Measurements from ENCODE around the gene PAX6. TPM values are rescaled to one million over a fixed set of nuclear protein-coding genes. Genes with fewer than 3 reads are reported as not detected.

Gene PAX6
- total RNA-seq, 1 donor from 2014 or later, result 0.32 TPM

DNA sequence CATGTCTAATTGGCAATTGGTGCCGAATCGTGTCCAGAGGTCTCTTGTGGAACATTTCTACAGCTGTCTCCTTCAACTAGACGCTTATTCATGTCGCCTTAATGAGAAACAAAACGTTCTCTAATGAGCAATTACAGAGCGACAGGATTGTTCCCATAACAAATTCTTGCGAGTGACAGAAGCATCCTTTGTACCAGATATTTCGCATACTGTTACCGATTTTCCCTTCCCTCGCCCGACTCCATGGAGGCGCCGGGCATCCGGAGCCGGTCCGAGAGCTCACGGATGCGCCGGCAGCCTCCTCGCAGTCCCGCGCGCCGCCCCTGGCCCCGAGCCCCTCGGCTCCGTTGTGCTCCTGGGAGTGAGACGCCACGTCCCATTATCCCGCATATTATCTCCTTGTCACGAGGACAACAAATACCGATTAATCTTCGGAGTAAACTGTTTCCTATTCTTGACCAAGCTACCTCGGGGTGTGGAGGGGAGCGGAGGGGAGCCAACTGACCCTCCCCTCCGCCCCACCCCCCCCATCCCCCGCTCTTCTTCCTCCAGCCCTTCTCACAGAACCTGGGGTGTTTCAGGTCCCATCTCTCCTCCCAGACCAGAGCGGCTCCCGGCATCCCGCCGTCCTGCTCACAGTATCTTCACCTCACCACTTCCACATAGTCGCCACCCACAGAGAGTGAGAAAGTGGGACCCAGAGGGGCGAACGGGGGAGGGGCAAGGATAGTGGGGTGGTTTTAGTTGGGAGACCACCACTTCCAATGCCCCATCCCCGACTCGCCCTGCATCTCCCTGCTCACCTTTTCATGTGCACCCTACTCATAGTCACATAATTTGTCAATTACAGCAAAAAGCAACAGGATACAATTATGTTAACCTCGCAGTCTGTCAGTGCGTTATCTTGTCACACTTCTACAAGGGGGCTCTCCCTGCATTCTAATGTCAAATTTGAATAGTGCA lies 11.4 kb downstream of the PAX6 start:
- DNase-seq (ENCODE audit: low spot score), result no peak

DNA sequence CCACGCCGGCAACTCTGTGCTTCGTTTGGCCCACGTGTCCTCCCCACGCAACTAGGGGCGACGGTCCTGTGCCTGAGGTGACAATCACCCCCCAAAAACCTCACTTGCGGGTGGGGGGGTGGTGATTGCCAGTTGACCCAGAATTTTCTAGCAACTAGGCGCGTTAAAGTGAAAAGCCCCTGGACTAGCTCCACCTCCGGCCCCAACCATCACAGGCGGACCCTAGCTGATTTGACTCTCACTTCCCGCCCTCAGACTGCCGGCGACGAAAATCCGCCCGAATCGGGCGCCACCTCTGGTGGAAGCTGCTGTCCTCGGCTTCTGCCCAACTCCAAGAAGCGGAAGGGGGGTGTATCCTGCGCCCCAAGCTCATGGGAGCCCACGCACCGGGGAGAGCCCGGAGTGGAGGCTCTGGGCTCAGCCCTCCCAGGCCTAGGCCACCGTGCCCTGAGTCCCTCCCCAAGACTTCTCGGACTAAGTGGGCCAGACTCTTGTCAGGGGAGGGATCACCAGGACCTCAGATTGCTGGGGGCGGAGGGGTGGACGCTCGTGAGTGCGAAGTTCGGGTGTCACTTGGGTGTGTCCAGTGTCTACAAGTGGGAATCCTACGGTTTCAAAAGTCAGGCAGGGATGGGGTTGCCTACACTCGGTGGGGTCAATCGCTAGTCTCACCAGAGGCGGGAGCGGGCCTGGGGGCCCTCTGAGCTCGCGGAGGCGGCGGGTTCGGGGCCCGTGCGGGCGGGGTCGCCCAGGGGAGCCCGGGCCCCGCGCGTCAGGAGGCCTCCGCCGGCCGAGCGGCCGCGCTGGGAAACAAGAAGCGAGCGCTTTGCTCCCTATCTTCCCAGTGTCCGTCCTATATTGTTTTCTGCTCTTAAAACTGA lies 12.3 kb downstream of the PAX6 start:
- no peak for DNase-seq (ENCODE audit: low spot score)

DNA sequence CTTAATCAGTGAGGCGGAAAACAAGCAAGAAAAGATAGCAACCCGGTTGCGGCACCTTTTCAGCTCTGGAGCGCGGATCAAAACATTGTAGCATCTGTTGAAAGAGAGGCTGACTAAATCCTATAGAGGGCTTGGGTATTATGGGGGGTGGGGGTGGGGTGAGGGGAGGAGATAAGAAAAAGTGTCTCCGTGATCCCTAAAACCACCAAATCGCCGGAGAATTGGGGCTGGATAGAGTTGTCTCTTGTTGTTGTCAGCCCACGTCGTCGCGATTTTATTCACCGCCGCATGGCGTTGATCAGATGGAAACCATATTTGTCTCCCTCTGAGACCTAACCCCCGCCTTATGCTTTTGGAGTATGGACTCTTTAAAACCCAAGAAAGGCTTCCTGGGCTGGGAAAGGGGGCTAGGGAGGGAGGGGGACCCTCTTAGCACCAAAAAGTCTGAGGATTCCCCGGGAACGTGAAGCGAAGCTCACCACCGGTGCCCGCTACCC lies 13.0 kb downstream of the PAX6 start:
- DNase-seq (ENCODE audit: low spot score), result no peak

DNA sequence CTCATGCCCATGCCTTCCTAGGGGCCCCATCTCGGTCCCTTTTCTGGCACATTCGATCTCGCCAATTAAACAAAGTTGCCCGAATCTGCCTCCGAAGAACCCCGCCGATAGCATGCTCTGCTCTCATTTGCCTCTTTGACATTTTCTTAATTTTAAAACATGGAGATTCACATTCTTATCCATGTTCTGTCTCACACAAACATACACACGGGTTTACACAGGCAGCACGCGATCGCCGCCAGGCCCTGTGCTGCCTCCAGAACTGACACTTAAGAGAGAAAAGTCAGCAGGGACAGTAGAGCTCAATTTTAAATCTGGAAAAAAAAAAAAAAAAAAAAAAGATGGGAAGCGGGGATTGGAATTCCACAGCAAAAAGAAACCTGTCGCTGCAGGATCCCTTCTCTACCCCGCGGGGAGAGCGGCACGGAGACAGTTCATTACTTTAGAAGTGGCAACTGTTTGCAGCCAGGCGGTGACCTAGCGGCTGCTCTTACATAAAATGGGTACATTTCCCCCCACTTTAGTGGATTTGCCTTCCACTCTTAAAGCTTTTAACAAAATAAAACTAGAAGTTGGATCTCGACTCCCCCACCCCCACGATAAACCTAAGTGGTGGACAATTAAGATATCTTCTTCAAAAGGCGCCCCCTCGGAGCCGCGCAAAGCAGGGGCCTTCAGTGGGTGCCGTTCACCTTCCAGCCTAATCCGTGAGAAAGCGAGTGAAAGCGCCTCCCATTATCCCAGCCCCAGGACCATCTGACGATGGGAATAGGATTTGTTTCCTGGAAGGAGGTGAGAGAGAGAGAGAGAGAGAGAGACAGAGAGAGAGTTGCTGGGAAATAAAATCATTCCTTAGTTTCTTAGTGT lies 13.7 kb downstream of the PAX6 start:
- no peak for DNase-seq (ENCODE audit: low spot score)

GRCh38 chr11:31796499-31797189 lies 14.5 kb downstream of the PAX6 start:
- no peak for DNase-seq (ENCODE audit: low spot score)

- DNase-seq (ENCODE audit: low spot score), result no peak
Observed at GRCh38 chr11:31795706-31796498, 15.2 kb downstream of the PAX6 start.

DNA sequence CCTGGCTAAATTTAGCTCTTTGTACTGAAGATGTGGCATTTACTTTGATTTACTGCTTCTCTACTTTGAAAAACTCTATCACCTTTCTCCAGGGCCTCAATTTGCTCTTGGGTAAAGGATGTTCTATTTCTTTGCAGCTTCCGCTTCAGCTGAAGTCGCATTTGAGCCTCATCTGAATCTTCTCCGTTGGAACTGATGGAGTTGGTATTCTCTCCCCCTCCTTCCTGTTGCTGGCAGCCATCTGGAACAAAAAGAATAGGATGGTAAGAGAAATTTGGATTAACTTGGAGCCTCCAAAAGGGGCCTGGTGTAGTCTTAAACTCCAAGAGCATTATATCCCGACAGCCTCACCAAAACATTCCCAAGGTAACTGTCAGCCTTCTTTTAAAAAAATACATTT lies 16.6 kb downstream of the PAX6 start:
- no peak for DNase-seq (ENCODE audit: low spot score)

GRCh38 chr11:31793264-31793663 lies 17.9 kb downstream of the PAX6 start:
- DNase-seq (ENCODE audit: low spot score), result no peak

- no peak for DNase-seq (ENCODE audit: low spot score)
Observed at GRCh38 chr11:31792456-31792855, 18.7 kb downstream of the PAX6 start.

DNA sequence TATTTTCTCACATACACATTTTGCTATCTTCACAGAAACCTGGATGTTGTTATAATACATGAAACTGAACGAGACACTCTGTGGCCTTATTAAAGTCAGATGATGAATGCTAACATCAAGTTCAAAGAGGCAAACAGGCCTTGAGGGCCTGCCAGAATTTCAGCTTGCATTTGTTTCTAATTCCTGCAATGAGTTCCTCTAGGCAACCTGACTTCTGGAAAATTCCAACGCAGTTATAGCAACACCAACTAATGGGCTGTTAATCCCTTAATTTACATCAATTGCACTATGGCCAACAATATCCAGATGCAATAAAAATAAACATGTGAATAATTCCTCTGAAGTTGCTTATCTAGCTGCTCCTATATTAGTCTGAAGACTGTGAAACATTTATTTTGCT lies 19.1 kb downstream of the PAX6 start:
- DNase-seq (ENCODE audit: low spot score), result no peak

DNA sequence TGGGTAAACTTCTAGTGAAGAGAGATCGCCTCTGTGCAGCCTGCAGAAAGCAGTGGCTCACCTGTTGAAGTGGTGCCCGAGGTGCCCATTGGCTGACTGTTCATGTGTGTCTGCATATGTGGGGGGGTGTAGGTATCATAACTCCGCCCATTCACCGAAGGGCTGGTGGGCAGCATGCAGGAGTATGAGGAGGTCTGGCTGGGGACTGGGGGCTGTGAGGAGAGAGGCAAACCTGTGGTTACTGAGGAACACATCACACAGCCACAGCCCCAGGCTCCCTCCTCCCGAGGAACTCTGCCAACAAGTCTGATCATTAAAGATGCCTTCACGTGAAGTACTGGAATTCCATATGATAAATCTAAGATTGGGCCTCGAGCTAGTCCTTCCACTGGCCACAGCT lies 20.5 kb downstream of the PAX6 start:
- DNase-seq (ENCODE audit: low spot score), result no peak

GRCh38 chr11:31788085-31788484 lies 23.0 kb downstream of the PAX6 start:
- no peak for DNase-seq (ENCODE audit: low spot score)

DNA sequence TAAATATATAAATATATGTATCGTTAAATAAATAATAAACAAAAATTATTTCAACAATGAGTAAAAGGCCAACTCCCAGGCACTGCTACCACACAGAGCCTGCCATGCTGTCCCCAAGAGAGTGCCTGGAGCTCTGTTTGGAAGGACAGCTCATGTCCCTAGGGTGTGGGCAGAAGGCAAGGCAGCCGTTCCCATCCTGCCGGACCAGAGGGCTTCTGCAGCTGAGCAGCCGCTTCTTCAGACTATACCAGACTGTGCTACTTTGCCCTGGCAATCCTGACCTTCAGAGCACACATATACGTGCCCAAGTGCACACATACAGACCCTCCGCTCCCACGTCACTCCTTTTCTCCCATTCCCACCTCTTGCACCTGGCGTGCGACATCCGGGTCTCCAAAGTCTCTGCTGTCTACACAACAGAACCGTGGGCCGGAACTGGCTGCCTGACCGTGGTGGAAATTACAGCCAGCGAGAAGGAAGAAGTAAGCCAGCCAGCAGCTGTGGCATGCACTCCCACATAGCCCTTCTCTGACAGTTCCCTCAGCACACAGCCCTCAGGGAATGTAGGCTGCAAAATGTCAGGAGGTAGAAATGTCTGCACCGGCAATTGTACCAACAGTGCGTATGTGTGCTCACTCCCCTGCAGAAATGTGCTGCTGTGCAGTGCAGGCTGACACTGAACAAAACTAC lies 24.0 kb downstream of the PAX6 start:
- DNase-seq (ENCODE audit: low spot score), result no peak

DNA sequence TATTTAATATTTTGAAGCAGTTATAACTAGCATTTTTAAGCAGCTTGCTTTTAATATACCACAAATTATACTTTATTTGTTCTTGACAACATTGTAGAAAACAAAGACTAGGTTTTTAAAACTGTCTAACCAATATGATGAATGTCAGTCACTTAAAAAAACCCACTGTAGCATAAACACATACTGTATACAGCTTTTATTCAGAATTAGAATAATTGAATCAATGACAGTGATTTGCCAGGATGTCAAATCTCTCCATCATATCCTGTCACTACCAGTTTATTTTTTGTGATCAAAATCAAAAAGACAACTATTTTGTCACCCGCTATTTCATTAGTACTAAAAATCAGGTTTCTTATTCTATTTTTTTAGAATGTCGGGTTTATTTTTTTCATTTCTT lies 26.5 kb downstream of the PAX6 start:
- DNase-seq (ENCODE audit: low spot score), result no peak

GRCh38 chr11:31783252-31783651 lies 27.9 kb downstream of the PAX6 start:
- DNase-seq (ENCODE audit: low spot score), result no peak

GRCh38 chr11:31782257-31782656 lies 28.9 kb downstream of the PAX6 start:
- no peak for DNase-seq (ENCODE audit: low spot score)

- DNase-seq (ENCODE audit: low spot score), result no peak
Observed at GRCh38 chr11:31780480-31780971, 30.6 kb downstream of the PAX6 start.

DNA sequence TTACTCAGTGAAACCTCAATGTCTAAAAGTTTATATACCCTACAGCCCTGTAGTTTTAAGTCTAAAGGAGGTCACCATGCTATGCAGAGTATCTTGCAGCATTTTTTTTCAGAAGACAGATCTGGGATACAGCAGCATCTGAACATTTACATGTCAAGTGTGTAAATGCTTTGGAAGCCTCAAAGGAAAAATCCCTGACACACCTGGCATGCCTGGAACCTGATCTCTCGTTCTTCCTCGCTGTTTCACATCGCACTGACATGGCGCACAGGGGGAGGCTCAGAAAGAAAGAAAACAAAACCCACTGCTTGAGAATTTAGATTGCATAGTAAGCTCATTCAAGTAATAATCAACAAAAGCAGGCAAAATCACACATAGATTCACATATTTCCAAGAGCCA lies 31.0 kb downstream of the PAX6 start:
- no peak for DNase-seq (ENCODE audit: low spot score)

- no peak for DNase-seq (ENCODE audit: low spot score)
Observed at GRCh38 chr11:31779374-31779791, 31.7 kb downstream of the PAX6 start.

All from mesenteric fat pad (tissue), 1 donor.